Measurements from ENCODE around the gene MRPL1.

GRCh38 chr4:77880784-77881183, 18.2 kb downstream of the MRPL1 start:
- no peak for TF ChIP-seq YY1 (IDR thresholded peaks at IDR 0.05; ENCODE audit: insufficient read depth, insufficient read length)
- no peak for TF ChIP-seq ZNF274 (IDR thresholded peaks at IDR 0.05; ENCODE audit: low read depth, low read length)
- TF ChIP-seq SUZ12 (IDR thresholded peaks at IDR 0.05; ENCODE audit: extremely low read depth, insufficient read depth, insufficient read length): no peak

All from NT2/D1 (cell line).